GM20000 (cell line): ENCODE results near the gene SGPL1.

ENCODE experiments used
- DNase-seq: peaks from one replicate; pipeline ENCODE4 v3.0.0; 2012; ENCODE audit warnings: low spot score
- TF ChIP-seq, protein P1 (sequence below): IDR thresholded peaks from 2 replicates; pipeline ENCODE4 v1.5.1; 2012; ENCODE audit warnings: mild to moderate bottlenecking, control low read depth; ENCODE audit errors: extremely low read depth, missing control alignments

Gene SGPL1

DNA sequence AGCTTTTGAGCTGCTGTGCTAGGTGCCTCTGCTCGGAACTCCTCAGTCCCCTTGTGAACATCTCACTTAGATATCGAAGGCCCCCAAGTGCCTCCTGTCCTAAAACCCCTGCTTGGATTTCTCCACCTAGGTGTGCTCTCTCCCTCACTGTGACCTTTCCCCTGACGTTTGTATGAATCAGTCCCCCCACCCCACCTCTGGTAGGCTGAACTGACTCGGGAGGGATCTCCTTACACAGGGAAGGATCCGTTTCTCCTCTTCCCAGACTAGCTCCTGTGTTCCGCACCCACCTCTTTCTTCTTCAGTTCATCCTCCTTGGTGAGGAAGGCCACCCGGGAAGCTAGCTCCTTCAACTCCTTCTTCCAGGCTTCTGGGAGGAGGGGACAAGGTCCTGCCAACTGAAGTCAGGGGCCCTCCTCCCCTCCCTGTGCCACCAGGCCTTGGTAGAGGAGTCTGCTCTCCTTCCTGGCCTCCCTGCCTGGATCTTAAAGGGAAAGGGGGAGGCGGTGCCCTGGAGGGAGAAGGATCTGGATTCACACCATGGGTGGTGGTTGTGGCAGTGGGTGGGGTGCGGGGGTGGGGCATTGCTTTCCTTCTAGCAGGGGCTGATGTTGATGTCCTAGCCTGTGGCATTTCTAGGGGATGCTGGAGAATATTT lies 37.4 kb upstream of the SGPL1 start:
- no peak for DNase-seq
- TF ChIP-seq, protein P1, sequence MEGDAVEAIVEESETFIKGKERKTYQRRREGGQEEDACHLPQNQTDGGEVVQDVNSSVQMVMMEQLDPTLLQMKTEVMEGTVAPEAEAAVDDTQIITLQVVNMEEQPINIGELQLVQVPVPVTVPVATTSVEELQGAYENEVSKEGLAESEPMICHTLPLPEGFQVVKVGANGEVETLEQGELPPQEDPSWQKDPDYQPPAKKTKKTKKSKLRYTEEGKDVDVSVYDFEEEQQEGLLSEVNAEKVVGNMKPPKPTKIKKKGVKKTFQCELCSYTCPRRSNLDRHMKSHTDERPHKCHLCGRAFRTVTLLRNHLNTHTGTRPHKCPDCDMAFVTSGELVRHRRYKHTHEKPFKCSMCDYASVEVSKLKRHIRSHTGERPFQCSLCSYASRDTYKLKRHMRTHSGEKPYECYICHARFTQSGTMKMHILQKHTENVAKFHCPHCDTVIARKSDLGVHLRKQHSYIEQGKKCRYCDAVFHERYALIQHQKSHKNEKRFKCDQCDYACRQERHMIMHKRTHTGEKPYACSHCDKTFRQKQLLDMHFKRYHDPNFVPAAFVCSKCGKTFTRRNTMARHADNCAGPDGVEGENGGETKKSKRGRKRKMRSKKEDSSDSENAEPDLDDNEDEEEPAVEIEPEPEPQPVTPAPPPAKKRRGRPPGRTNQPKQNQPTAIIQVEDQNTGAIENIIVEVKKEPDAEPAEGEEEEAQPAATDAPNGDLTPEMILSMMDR, result no peak

DNA sequence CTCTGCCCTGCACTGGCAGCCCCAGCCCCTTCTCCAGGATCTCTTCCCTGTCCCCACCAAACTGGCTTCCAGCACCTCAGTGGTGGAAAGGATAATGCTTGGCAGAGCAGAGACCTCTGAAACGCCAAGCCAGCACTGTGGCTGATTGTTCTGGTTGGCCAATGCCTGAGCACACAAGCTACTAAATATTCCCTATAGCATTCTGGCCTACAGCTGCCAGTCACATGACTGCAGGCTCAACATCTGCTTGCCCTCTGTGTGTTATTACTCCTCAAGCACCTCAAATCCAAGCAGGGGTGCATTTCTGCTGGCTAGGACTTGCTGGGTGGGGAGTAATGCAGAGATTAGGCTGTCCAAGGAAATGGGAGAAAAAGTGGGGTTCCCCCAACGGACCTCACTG lies 36.7 kb upstream of the SGPL1 start:
- no peak for DNase-seq
- TF ChIP-seq, protein P1, result no peak

DNA sequence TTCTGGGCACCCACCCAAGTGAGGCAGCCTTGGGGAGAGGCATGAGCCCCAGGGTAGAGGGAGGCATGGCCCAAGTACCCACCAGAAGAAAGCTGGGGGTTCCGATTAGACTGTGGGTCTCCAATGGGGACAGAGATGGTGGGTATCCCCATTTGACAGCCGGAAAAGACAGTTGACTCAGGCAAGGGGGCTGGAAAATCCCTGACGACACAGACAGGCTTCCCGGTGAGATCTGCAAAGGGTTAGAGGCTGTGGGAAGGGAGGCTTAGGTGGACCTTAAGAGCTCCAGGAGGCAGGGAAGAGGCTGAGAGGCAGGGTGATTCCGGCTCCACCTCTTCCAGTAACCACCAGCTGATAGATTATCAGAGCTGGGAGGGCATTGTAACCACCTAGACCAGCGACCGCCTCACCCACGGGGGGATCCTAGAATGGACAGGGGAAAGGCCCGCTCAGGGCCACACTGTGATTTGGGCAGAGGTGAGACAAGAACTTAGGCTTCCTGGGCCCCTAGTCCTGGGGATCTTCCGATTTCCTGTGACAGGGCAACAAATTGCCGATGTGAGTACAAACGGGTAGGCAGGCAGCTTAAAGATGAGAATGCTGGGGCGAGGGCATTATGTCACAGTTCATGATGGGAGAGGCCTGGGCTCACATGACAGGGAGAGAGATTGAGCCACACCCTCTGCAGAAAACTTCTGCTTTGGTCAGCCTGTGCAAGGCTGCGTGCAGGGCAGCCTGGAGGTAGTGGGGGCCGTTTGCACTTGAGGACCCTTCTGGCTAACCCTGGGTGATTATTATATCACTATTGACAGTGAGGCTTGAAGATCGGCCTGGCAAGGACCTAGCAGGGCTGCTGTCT lies 36.0 kb upstream of the SGPL1 start:
- no peak for DNase-seq
- TF ChIP-seq, protein P1, result no peak

DNA sequence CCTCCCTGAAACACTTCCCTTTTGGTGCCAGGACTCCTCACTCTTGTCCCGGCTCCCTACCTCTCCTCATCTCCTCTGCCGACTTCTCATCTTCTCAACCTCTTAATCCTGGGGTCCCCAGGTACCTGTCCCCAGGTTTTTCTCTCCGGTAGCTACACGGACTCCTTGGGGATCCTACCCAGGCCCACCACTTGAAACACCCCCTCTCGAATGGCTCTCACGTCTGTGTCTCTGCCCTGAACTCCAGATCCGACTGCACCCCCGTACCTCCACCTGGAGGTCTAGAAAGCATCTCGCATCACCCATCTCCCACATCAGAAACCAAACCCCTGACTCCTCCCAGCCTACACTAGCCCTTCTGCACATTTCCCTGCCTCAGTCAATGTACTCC lies 35.4 kb upstream of the SGPL1 start:
- TF ChIP-seq, protein P1, result no peak
- DNase-seq, result no peak

DNA sequence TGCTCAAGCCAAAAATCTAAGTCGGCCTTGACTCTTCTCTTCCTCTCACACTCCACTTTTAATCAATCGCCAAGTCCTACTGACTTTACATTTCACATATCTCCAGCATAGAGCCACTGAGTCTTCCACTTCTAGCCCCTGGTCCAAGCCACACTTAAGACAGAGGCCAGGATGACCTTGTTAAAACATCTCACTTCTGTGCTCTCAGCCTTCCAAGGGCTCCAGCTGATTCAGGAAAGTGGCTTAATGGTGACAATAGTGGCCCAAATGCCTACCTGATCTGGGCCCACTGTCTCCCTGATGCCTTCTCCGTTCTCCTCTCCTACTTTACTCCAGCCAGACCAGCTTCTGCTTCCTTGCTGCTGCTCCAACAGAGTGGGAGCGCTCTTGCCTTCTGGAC lies 35.0 kb upstream of the SGPL1 start:
- no peak for DNase-seq
- TF ChIP-seq, protein P1, result no peak

DNA sequence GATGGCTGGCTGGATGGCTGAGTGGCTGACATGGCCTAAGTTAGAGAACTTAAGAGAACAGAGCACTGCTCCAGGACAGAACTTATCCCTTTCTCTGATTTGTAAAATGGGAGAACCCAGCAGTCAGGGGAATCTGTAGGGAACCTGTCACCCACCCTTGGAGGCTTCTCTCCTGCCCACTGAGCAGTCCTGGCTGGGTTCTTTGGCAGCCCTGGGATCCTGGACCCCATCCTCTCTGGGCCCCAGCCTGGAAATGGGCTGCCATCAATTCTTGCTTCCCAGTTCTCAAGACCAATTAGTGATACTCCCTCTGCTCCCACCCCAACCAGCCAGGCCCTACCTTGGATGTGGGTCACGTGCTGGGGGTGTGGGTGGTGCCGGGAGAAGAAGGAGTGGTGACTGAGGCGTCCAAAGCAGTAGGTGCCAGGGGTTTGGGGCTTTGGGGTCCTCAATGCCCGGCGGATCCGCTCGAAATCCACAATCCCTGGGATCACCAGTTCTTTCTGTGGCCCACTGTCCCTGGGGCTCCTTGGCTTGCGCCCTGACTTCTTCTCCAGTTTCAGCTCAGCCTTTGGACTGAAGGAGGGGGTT lies 34.2 kb upstream of the SGPL1 start:
- TF ChIP-seq, protein P1, result no peak
- no peak for DNase-seq

DNA sequence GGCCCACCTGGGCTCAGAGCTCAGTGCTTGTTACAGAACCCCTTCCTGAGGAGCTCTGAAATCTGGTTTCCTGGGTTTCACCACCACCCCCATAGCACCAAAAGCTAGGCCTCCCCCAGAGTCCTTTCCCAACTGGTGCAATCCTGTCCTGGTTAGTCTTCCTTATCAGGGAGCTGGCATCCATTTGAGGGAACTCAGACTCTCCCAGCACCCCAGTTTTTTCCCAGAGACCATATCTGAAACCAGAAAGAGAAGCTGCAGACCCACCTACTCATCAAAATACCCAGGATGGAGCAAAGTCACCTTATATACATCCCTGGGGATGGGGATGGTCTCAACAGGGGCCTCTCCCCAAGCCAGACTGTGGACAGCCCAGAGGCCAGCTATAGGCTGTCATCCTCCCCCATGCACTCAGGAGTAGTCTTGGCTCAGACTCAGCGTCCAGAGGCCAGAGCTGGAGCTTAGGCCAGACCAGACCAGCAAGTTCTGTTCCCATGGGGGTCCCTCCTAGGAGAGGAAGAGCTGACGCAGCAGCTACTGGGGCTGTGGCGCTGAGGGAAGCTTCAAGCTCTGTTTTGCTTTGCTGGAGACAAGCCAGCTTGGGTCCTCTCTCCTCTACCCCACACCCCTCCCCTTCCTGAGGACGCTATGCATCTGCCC lies 33.5 kb upstream of the SGPL1 start:
- no peak for DNase-seq
- TF ChIP-seq, protein P1, result no peak
